ENCODE results near the gene RBM5. TPM values are rescaled to one million over a fixed set of nuclear protein-coding genes. Genes with fewer than 3 reads are reported as not detected.

RBM5 gene
- total and polyA plus RNA-seq, 10 of the 15 experiments (the other 5 are each of a cell fraction or from before 2014, with no cell fraction given), result 35.1 to 347 (median 111) TPM

DNA sequence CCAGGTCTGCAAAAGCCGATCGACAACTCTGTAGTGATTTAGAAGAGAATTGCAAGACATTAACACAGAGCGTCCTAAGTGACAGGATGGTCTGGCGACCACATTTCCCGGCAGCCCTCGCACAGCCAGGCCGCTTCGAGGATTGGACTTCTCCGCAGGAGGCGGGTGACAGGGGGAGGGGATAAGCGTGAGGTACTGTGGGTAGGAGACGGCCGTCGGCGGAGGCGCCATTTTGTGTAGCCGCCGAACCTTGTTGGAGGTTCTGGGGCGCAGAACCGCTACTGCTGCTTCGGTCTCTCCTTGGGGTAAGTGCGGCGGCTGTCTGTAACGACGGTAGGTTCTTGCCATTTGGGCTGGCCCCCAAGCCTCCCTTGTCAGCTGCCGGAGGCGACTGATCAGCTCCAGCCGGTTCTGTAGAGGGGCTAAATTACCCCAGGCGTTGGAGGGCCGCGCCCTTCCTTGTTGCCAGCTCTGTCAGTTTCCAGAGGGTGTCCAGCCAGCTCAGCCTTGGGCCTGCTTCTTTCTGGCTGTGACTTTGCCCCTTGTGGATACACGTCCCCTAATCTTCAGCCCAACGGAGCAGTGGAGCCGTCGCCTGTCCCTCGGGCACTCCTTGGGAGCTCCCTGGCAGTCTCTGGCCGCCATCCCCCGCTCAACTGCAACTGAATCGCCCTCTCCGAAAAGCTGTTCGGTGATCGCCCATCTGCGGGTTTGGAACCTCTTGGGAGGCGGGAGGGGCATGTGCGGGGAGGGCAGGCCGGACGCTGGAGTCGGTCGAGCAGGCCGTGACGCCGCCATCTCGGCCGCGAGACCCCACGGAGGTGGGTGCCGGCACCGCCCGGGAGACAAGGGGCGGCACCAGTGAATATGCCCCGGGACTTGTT, at the start of gene RBM5 (continued):
- TF ChIP-seq REST (IDR thresholded peaks at IDR 0.05; ENCODE audit: low read depth, low read length) (no peak), NR2C1 (IDR thresholded peaks at IDR 0.05) (no peak), SREBF1 (IDR thresholded peaks at IDR 0.05; ENCODE audit: low read length) (no peak), NFIC (IDR thresholded peaks at IDR 0.05; ENCODE audit: low read depth, low read length) (no peak), USF2 (IDR thresholded peaks at IDR 0.05; ENCODE audit: borderline replicate concordance, low read depth, low read length) (no peak), IKZF1 (conservative IDR thresholded peaks at IDR 0.05) (peak; percentile 55; the same call in 1 of the 2 replicates), GABPA (IDR thresholded peaks at IDR 0.05; ENCODE audit: low read depth) (no peak; the same call in 1 of the 2 replicates), ZNF384 (IDR thresholded peaks at IDR 0.05; ENCODE audit: borderline replicate concordance, low read depth, low read length) (no peak), ZSCAN29 (IDR thresholded peaks at IDR 0.05) (no peak), CTCF (IDR thresholded peaks at IDR 0.05 in 2 of 3, conservative IDR thresholded peaks at IDR 0.05 in 1 of 3; ENCODE audit: control insufficient read depth in 2 of 3, extremely low read depth in 1 of 3, insufficient read depth in 1 of 3, low read depth in 3 of 3, low read length in 3 of 3) (no peak), ESRRA (IDR thresholded peaks at IDR 0.05; ENCODE audit: low read length) (no peak), RUNX3 (IDR thresholded peaks at IDR 0.05; ENCODE audit: low read length) (peak; percentile 78), NFYB (IDR thresholded peaks at IDR 0.05; ENCODE audit: insufficient read depth, low read depth, low read length) (peak; percentile 34; the same call in 1 of the 2 replicates), MTA2 (IDR thresholded peaks at IDR 0.05; ENCODE audit: low read depth) (no peak), SPI1 (IDR thresholded peaks at IDR 0.05; ENCODE audit: borderline replicate concordance, insufficient read depth, low read depth, low read length) (no peak), EZH2 (IDR thresholded peaks at IDR 0.05; ENCODE audit: borderline replicate concordance, control insufficient read depth, low read depth, low read length) (no peak), POLR2A (IDR thresholded peaks at IDR 0.05; ENCODE audit: low read depth, low read length) (peak; percentile 91), TAF1 (IDR thresholded peaks at IDR 0.05; ENCODE audit: borderline replicate concordance, low read depth, low read length) (peak; percentile 88), SMAD1 (IDR thresholded peaks at IDR 0.05; ENCODE audit: low read depth, partially characterized antibody) (no peak)
- TF ChIP-seq, protein P1, sequence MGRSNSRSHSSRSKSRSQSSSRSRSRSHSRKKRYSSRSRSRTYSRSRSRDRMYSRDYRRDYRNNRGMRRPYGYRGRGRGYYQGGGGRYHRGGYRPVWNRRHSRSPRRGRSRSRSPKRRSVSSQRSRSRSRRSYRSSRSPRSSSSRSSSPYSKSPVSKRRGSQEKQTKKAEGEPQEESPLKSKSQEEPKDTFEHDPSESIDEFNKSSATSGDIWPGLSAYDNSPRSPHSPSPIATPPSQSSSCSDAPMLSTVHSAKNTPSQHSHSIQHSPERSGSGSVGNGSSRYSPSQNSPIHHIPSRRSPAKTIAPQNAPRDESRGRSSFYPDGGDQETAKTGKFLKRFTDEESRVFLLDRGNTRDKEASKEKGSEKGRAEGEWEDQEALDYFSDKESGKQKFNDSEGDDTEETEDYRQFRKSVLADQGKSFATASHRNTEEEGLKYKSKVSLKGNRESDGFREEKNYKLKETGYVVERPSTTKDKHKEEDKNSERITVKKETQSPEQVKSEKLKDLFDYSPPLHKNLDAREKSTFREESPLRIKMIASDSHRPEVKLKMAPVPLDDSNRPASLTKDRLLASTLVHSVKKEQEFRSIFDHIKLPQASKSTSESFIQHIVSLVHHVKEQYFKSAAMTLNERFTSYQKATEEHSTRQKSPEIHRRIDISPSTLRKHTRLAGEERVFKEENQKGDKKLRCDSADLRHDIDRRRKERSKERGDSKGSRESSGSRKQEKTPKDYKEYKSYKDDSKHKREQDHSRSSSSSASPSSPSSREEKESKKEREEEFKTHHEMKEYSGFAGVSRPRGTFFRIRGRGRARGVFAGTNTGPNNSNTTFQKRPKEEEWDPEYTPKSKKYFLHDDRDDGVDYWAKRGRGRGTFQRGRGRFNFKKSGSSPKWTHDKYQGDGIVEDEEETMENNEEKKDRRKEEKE (IDR thresholded peaks at IDR 0.05), result no peak
